ENCODE data around the gene TMEM182.

The TMEM182 gene

GRCh38 chr2:102801098-102801718, 39.4 kb downstream of the TMEM182 start:
- Mint-ChIP-seq H3K9me3 (peaks cover 45% of the 10 kb centered on the region), H3K4me1 (ENCODE audit: low read depth) (peaks cover 7% of the 10 kb centered on the region), H3K36me3 (ENCODE audit: low read depth) (peaks cover 32% of the 10 kb centered on the region), H3K4me3 (no peak overlapping the region), H3K27me3 (ENCODE audit: low read depth) (peaks cover under 1% of the 10 kb centered on the region), H3K27ac (no peak overlapping the region)
- no peak for DNase-seq (ENCODE audit: low spot score)

GRCh38 chr2:102801858-102802699, 40.2 kb downstream of the TMEM182 start:
- Mint-ChIP-seq H3K4me1 (ENCODE audit: low read depth) (peaks cover 7% of the 10 kb centered on the region), H3K27ac (no peak overlapping the region), H3K4me3 (no peak overlapping the region), H3K36me3 (ENCODE audit: low read depth) (peaks cover 32% of the 10 kb centered on the region), H3K9me3 (peaks cover 45% of the 10 kb centered on the region), H3K27me3 (ENCODE audit: low read depth) (peaks cover 2% of the 10 kb centered on the region)
- DNase-seq (ENCODE audit: low spot score): no peak

GRCh38 chr2:102803041-102803896, 41.4 kb downstream of the TMEM182 start:
- no peak for DNase-seq (ENCODE audit: low spot score)
- H3K27ac Mint-ChIP-seq: peak overlapping the region; percentile 24
- H3K4me3 Mint-ChIP-seq: peak overlapping the region; percentile 27
- H3K9me3 Mint-ChIP-seq: peaks cover 45% of the 10 kb centered on the region
- H3K4me1 Mint-ChIP-seq (ENCODE audit: low read depth): peaks cover 7% of the 10 kb centered on the region
- peaks cover 2% of the 10 kb centered on the region for H3K27me3 Mint-ChIP-seq (ENCODE audit: low read depth)
- peaks cover 32% of the 10 kb centered on the region for H3K36me3 Mint-ChIP-seq (ENCODE audit: low read depth)

- peak overlapping the region; percentile 27 for H3K4me3 Mint-ChIP-seq
Observed at GRCh38 chr2:102803897-102804217, 42.0 kb downstream of the TMEM182 start.

GRCh38 chr2:102806250-102806837, 44.5 kb downstream of the TMEM182 start:
- Mint-ChIP-seq H3K27ac (no peak overlapping the region), H3K4me1 (ENCODE audit: low read depth) (peaks cover 7% of the 10 kb centered on the region), H3K36me3 (ENCODE audit: low read depth) (peaks cover 10% of the 10 kb centered on the region), H3K27me3 (ENCODE audit: low read depth) (peaks cover 2% of the 10 kb centered on the region), H3K4me3 (no peak overlapping the region), H3K9me3 (peaks cover 21% of the 10 kb centered on the region)
- peak; percentile 17 for DNase-seq (ENCODE audit: low spot score)

More at GRCh38 chr2:102803897-102804217, 42.0 kb downstream of the TMEM182 start:
- Mint-ChIP-seq H3K9me3 (peaks cover 45% of the 10 kb centered on the region), H3K27me3 (ENCODE audit: low read depth) (peaks cover 2% of the 10 kb centered on the region), H3K27ac (no peak overlapping the region), H3K4me1 (ENCODE audit: low read depth) (peaks cover 7% of the 10 kb centered on the region), H3K36me3 (ENCODE audit: low read depth) (peaks cover 32% of the 10 kb centered on the region)
- no peak for DNase-seq (ENCODE audit: low spot score)

GRCh38 chr2:102809291-102810189, 47.7 kb downstream of the TMEM182 start:
- no peak overlapping the region for H3K4me3 Mint-ChIP-seq

GRCh38 chr2:102815285-102815684, 53.5 kb downstream of the TMEM182 start:
- no peaks in the 10 kb centered on the region for H3K4me1 Mint-ChIP-seq (ENCODE audit: low read depth)
- no peaks in the 10 kb centered on the region for H3K9me3 Mint-ChIP-seq
- H3K36me3 Mint-ChIP-seq (ENCODE audit: low read depth): no peaks in the 10 kb centered on the region
- no peak for DNase-seq (ENCODE audit: low spot score)
- no peak overlapping the region for H3K27ac Mint-ChIP-seq
- no peak overlapping the region for H3K4me3 Mint-ChIP-seq
- no peaks in the 10 kb centered on the region for H3K27me3 Mint-ChIP-seq (ENCODE audit: low read depth)

More at GRCh38 chr2:102809291-102810189, 47.7 kb downstream of the TMEM182 start:
- Mint-ChIP-seq H3K27me3 (ENCODE audit: low read depth) (peaks cover 2% of the 10 kb centered on the region), H3K4me1 (ENCODE audit: low read depth) (no peaks in the 10 kb centered on the region), H3K36me3 (ENCODE audit: low read depth) (no peaks in the 10 kb centered on the region), H3K9me3 (no peaks in the 10 kb centered on the region), H3K27ac (no peak overlapping the region)
- no peak for DNase-seq (ENCODE audit: low spot score)

GRCh38 chr2:102826904-102827303, 65.1 kb downstream of the TMEM182 start:
- Mint-ChIP-seq H3K27me3 (ENCODE audit: low read depth) (no peaks in the 10 kb centered on the region), H3K4me3 (no peak overlapping the region), H3K27ac (no peak overlapping the region), H3K36me3 (ENCODE audit: low read depth) (no peaks in the 10 kb centered on the region), H3K9me3 (no peaks in the 10 kb centered on the region), H3K4me1 (ENCODE audit: low read depth) (no peaks in the 10 kb centered on the region)
- no peak for DNase-seq (ENCODE audit: low spot score)

- H3K36me3 Mint-ChIP-seq (ENCODE audit: low read depth): no peaks in the 10 kb centered on the region
- no peak overlapping the region for H3K4me3 Mint-ChIP-seq
- H3K4me1 Mint-ChIP-seq (ENCODE audit: low read depth): no peaks in the 10 kb centered on the region
Observed at GRCh38 chr2:102832789-102833188, 71.0 kb downstream of the TMEM182 start.

GRCh38 chr2:102834523-102835273, 72.9 kb downstream of the TMEM182 start:
- Mint-ChIP-seq H3K36me3 (ENCODE audit: low read depth) (no peaks in the 10 kb centered on the region), H3K4me1 (ENCODE audit: low read depth) (no peaks in the 10 kb centered on the region), H3K4me3 (no peak overlapping the region), H3K27me3 (ENCODE audit: low read depth) (no peaks in the 10 kb centered on the region), H3K27ac (no peak overlapping the region), H3K9me3 (no peaks in the 10 kb centered on the region)
- DNase-seq (ENCODE audit: low spot score): no peak

More at GRCh38 chr2:102832789-102833188, 71.0 kb downstream of the TMEM182 start:
- Mint-ChIP-seq H3K27ac (no peak overlapping the region), H3K9me3 (no peaks in the 10 kb centered on the region), H3K27me3 (ENCODE audit: low read depth) (no peaks in the 10 kb centered on the region)
- DNase-seq (ENCODE audit: low spot score): no peak

GRCh38 chr2:102837626-102838198, 75.9 kb downstream of the TMEM182 start:
- H3K27me3 Mint-ChIP-seq (ENCODE audit: low read depth): no peaks in the 10 kb centered on the region
- H3K4me3 Mint-ChIP-seq: no peak overlapping the region
- H3K36me3 Mint-ChIP-seq (ENCODE audit: low read depth): no peaks in the 10 kb centered on the region
- no peak for DNase-seq (ENCODE audit: low spot score)
- H3K27ac Mint-ChIP-seq: no peak overlapping the region
- no peaks in the 10 kb centered on the region for H3K4me1 Mint-ChIP-seq (ENCODE audit: low read depth)
- no peaks in the 10 kb centered on the region for H3K9me3 Mint-ChIP-seq

GRCh38 chr2:102839668-102840388, 78.0 kb downstream of the TMEM182 start:
- H3K4me1 Mint-ChIP-seq (ENCODE audit: low read depth): no peaks in the 10 kb centered on the region
- H3K36me3 Mint-ChIP-seq (ENCODE audit: low read depth): no peaks in the 10 kb centered on the region
- no peak overlapping the region for H3K4me3 Mint-ChIP-seq
- no peaks in the 10 kb centered on the region for H3K27me3 Mint-ChIP-seq (ENCODE audit: low read depth)
- no peaks in the 10 kb centered on the region for H3K9me3 Mint-ChIP-seq
- DNase-seq (ENCODE audit: low spot score): no peak
- no peak overlapping the region for H3K27ac Mint-ChIP-seq
